BJ (cell line): Measurements from ENCODE around the gene TST. TPM values are rescaled to one million over a fixed set of nuclear protein-coding genes. Genes with fewer than 3 reads are reported as not detected.

Source experiments
- CTCF ChIA-PET: fragments of 350-600 bp; formaldehyde crosslinking; extraction: SDS; loops from one replicate; lab custom pipeline; 2021; ENCODE audit warnings: antibody characterized with exemption, inconsistent platforms; lab: Yijun Ruan, JAX
- POLR2A ChIA-PET: fragments of 300-600 bp; sonication (Branson Sonifier 250); formaldehyde crosslinking; extraction: SDS; loops from one replicate; lab custom pipeline; 2021; ENCODE audit warnings: antibody characterized with exemption; lab: Charles Lee
- DNase-seq: peaks from one replicate; pipeline ENCODE4 v3.0.0-alpha.2; 2011; ENCODE audit warnings: low read depth
- H3K27me3 ChIP-seq: 2 replicates; pipeline ENCODE4 v1.6.0; 2011; ENCODE audit warnings: low read length; ENCODE audit not compliant: control insufficient read depth, insufficient read depth
- H3K36me3 ChIP-seq: 2 replicates; pipeline ENCODE4 v1.5.1; 2011; ENCODE audit warnings: low read length; ENCODE audit not compliant: control insufficient read depth, insufficient read depth
- H3K4me3 ChIP-seq: 2 replicates; pipeline ENCODE4 v1.5.1; 2011; ENCODE audit warnings: low read depth, mild to moderate bottlenecking, control low read depth, low read length
- CTCF ChIP-seq: IDR thresholded peaks from 2 replicates; pipeline ENCODE4 v1.5.1; 2011; ENCODE audit warnings: low read depth, mild to moderate bottlenecking, control low read depth, inconsistent platforms, low read length, moderate library complexity; ENCODE audit not compliant: insufficient read depth
- polyA plus RNA-seq: library from polyadenylated mRNA; depleted of rRNA; stranded (reverse); fragments of >200 nt; gene quantifications from 2 replicates; pipeline ENCODE4 v1.2.3, GENCODE V29; 2011

TST gene
- polyA plus RNA-seq, 1 experiment: 45.7 TPM

- H3K36me3 ChIP-seq: peaks cover 11% of the 10 kb centered on the region
- no peaks in the 10 kb centered on the region for H3K27me3 ChIP-seq
- TF ChIP-seq CTCF: no peak
- H3K4me3 ChIP-seq: no peak overlapping the region
- CTCF ChIA-PET: interaction anchor here (0.6 to 2.5 kb wide), 7 partner anchors 7 to 26 kb away, joined by 3 to 13 read pairs (median 9); no protein-coding TSS in a partner anchor
- no peak for DNase-seq
- POLR2A ChIA-PET: no interaction called here
These were observed 3.5 kb upstream of the TST start for GRCh38 chr22:37022483-37023337.

- no peak for DNase-seq
- CTCF ChIA-PET: interaction anchor here (0.6 to 2.5 kb wide), 7 partner anchors 8 to 21 kb away, joined by 3 to 13 read pairs (median 9); no protein-coding TSS in a partner anchor
- no peak overlapping the region for H3K4me3 ChIP-seq
- POLR2A ChIA-PET: no interaction called here
- no peaks in the 10 kb centered on the region for H3K27me3 ChIP-seq
- TF ChIP-seq CTCF: peak; percentile 84
- peaks cover 8% of the 10 kb centered on the region for H3K36me3 ChIP-seq
These were observed 2.6 kb upstream of the TST start for GRCh38 chr22:37021710-37022482.

- ChIA-PET CTCF (interaction anchor here (0.7 to 2.5 kb wide), 7 partner anchors 8 to 22 kb away, joined by 3 to 13 read pairs (median 9); no protein-coding TSS in a partner anchor), POLR2A (no interaction called here)
- H3K4me3 ChIP-seq: no peak overlapping the region
- H3K36me3 ChIP-seq: peaks cover 9% of the 10 kb centered on the region
- no peaks in the 10 kb centered on the region for H3K27me3 ChIP-seq
- TF ChIP-seq CTCF: no peak
- DNase-seq: no peak
These were observed 1.8 kb upstream of the TST start for GRCh38 chr22:37021041-37021440.

- peaks cover 7% of the 10 kb centered on the region for H3K36me3 ChIP-seq
- ChIA-PET POLR2A (no interaction called here), CTCF (interaction anchor here (0.7 to 1.1 kb wide), 2 partner anchors 9 to 13 kb away, joined by 3 read pairs; no protein-coding TSS in a partner anchor)
- peak overlapping the region; percentile 90 for H3K4me3 ChIP-seq
- DNase-seq: no peak
- H3K27me3 ChIP-seq: no peaks in the 10 kb centered on the region
- TF ChIP-seq CTCF: no peak
These were observed 889 bp upstream of the TST start for GRCh38 chr22:37020192-37020479.
